GM23338 (cell line): ENCODE measurements around the gene APC. TPM values are rescaled to one million over a fixed set of nuclear protein-coding genes. Genes with fewer than 3 reads are reported as not detected.
"Not testable (repeated sequence)": the region's sequence is repeated elsewhere in the genome, so short reads cannot be mapped to it uniquely, and the experiment has no call there.

Source experiments
- ATAC-seq: fragments of 200-7000 bp; cut with Tn5 transposase; 3 replicates; pipeline ENCODE4 v1.9.1; 2020
- DNase-seq: peaks from one replicate; pipeline ENCODE4 v3.0.0-alpha.2; 2015; ENCODE audit warnings: low spot score
- H2AFZ ChIP-seq: fragments of 200-600 bp; sonication (generic); 2 replicates; pipeline ENCODE4 v1.8.0; 2016; ENCODE audit warnings: antibody characterized with exemption, mild to moderate bottlenecking, moderate library complexity
- H3F3A ChIP-seq: fragments of 200-600 bp; sonication (generic); replicated peaks from 2 replicates; pipeline ENCODE4 v1.8.0; 2017; ENCODE audit warnings: antibody characterized with exemption, mixed run types, low read depth
- H3K27ac ChIP-seq: fragments of 200-600 bp; sonication (generic); 2 replicates; pipeline ENCODE4 v1.6.1; 2016; ENCODE audit warnings: low read depth
- H3K27me3 ChIP-seq: fragments of 200-600 bp; sonication (generic); 2 replicates; pipeline ENCODE4 v1.8.0; 2016; ENCODE audit warnings: mild to moderate bottlenecking, mixed run types, moderate library complexity; ENCODE audit not compliant: insufficient read depth
- H3K36me3 ChIP-seq: fragments of 200-600 bp; sonication (generic); 2 replicates; pipeline ENCODE4 v1.8.0; 2016; ENCODE audit warnings: mild to moderate bottlenecking; ENCODE audit not compliant: insufficient read depth
- H3K4me1 ChIP-seq: fragments of 200-600 bp; sonication (generic); 2 replicates; pipeline ENCODE4 v1.8.0; 2016; ENCODE audit warnings: mild to moderate bottlenecking, moderate library complexity; ENCODE audit not compliant: insufficient read depth
- H3K4me2 ChIP-seq: fragments of 200-600 bp; sonication (generic); 2 replicates; pipeline ENCODE4 v1.7.1; 2017; ENCODE audit warnings: mixed run types
- H3K4me3 ChIP-seq: fragments of 200-600 bp; sonication (generic); 2 replicates; pipeline ENCODE4 v1.6.1; 2016; ENCODE audit warnings: mixed run types
- H3K79me2 ChIP-seq: fragments of 200-600 bp; sonication (generic); replicated peaks from 2 replicates; pipeline ENCODE4 v1.8.0; 2017; ENCODE audit warnings: mild to moderate bottlenecking; ENCODE audit not compliant: insufficient read depth
- H3K9me2 ChIP-seq: fragments of 200-600 bp; sonication (generic); 2 replicates; pipeline ENCODE4 v1.8.0; 2017; ENCODE audit not compliant: insufficient read depth
- H4K20me1 ChIP-seq: fragments of 200-600 bp; sonication (generic); replicated peaks from 2 replicates; pipeline ENCODE4 v1.8.0; 2017; ENCODE audit warnings: mild to moderate bottlenecking; ENCODE audit not compliant: insufficient read depth
- H3K27ac Mint-ChIP-seq: 2 replicates; pipeline ENCODE4 v1.8.0; 2020; ENCODE audit warnings: inconsistent platforms, mild to moderate bottlenecking, moderate library complexity, mixed read lengths
- H3K27me3 Mint-ChIP-seq: 3 replicates; pipeline ENCODE4 v1.8.0; 2022; ENCODE audit warnings: low read depth, mild to moderate bottlenecking, moderate library complexity, mixed read lengths, inconsistent platforms; ENCODE audit not compliant: insufficient read depth, poor library complexity
- H3K36me3 Mint-ChIP-seq: 3 replicates; pipeline ENCODE4 v1.8.0; 2021; ENCODE audit warnings: low read depth, mild to moderate bottlenecking, inconsistent platforms, moderate library complexity, mixed read lengths
- H3K4me1 Mint-ChIP-seq: 3 replicates; pipeline ENCODE4 v1.8.0; 2020; ENCODE audit warnings: mild to moderate bottlenecking, inconsistent platforms, mixed read lengths
- H3K4me3 Mint-ChIP-seq: 3 replicates; pipeline ENCODE4 v1.8.0; 2021; ENCODE audit warnings: moderate library complexity, mild to moderate bottlenecking, inconsistent platforms, mixed read lengths
- H3K9me3 Mint-ChIP-seq: 3 replicates; pipeline ENCODE4 v1.8.0; 2020; ENCODE audit warnings: moderate library complexity, mild to moderate bottlenecking, inconsistent platforms, mixed read lengths
- CREB1 ChIP-seq: fragments of 250-450 bp; sonication (Bioruptor Pico); IDR thresholded peaks from 2 replicates; pipeline ENCODE4 v1.5.0; 2020; ENCODE audit warnings: low read depth, mild to moderate bottlenecking, moderate library complexity
- EZH2 ChIP-seq: fragments of 200-600 bp; sonication (generic); IDR thresholded peaks from one replicate; pipeline ENCODE4 v1.8.0; 2017; ENCODE audit warnings: antibody characterized with exemption, mild to moderate bottlenecking, low read depth; ENCODE audit not compliant: unreplicated experiment
- EZH2phosphoT487 ChIP-seq: fragments of 200-600 bp; sonication (generic); IDR thresholded peaks from one replicate; pipeline ENCODE4 v1.8.1; 2018; ENCODE audit warnings: antibody characterized with exemption; ENCODE audit not compliant: unreplicated experiment
- JUNB ChIP-seq: IDR thresholded peaks from one replicate; pipeline ENCODE4 v1.6.1; 2016; ENCODE audit warnings: antibody characterized with exemption; ENCODE audit not compliant: unreplicated experiment
- NANOG ChIP-seq: IDR thresholded peaks from 2 replicates; pipeline ENCODE4 v1.6.1; 2016; ENCODE audit warnings: antibody characterized with exemption, borderline replicate concordance
- POLR2AphosphoS5 ChIP-seq: IDR thresholded peaks from 2 replicates; pipeline ENCODE4 v1.6.1; 2016; ENCODE audit warnings: antibody characterized with exemption, low read depth
- polyA plus RNA-seq: library from polyadenylated mRNA; unstranded; fragments of >200 nt; fragmentation: Nextera tagmentation; extraction: Ambion mirVana; gene quantifications from 2 replicates; pipeline ENCODE4 v1.2.1, GENCODE V29; 2016
- total RNA-seq: library from RNA; depleted of rRNA; stranded (reverse); fragments of >200 nt; shearing (Covaris generic); gene quantifications from 2 replicates; pipeline ENCODE4 v1.2.3, GENCODE V29; 2014
- TF ChIP-seq, protein P1 (sequence below): IDR thresholded peaks from 2 replicates; pipeline ENCODE4 v1.6.1; 2016; ENCODE audit warnings: antibody characterized with exemption
- TF ChIP-seq, protein P2 (sequence below): IDR thresholded peaks from one replicate; pipeline ENCODE4 v1.6.1; 2018; ENCODE audit warnings: antibody characterized with exemption; ENCODE audit not compliant: unreplicated experiment

Gene APC
- total and polyA plus RNA-seq, 2 experiments from 2014 or later, result 42.4 to 62.9 TPM

DNA sequence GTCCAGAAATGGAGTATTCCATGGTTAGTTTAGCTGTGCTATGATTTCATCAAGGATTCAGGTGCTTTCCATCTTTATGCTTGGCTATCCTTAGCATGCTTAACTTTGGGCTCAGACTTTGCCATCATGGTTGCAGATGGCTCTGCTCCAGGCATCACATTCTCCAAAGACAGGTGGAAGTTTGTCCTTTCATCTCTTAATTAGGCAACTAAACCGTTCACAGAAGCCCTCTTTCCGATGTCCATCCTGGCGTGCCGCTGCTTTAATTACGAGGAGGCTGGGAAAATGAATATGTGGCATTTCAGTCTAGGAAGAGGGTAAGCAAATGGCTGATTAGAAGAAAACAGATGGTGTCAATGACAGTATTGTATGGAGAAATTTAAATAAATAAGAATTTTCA, 24.5 kb upstream of the APC start:
- peaks cover 22% of the 10 kb centered on the region for H3K4me1 ChIP-seq
- H3K4me3 Mint-ChIP-seq, result no peak overlapping the region
- H2AFZ ChIP-seq, result no peak overlapping the region
- no peaks in the 10 kb centered on the region; the same call in 2 of the 3 replicates for H3K36me3 Mint-ChIP-seq
- H3K4me1 Mint-ChIP-seq, result peaks cover 36% of the 10 kb centered on the region
- no peaks in the 10 kb centered on the region for H3K27me3 ChIP-seq
- DNase-seq (no peak), ATAC-seq (no peak)
- TF ChIP-seq, protein P1, sequence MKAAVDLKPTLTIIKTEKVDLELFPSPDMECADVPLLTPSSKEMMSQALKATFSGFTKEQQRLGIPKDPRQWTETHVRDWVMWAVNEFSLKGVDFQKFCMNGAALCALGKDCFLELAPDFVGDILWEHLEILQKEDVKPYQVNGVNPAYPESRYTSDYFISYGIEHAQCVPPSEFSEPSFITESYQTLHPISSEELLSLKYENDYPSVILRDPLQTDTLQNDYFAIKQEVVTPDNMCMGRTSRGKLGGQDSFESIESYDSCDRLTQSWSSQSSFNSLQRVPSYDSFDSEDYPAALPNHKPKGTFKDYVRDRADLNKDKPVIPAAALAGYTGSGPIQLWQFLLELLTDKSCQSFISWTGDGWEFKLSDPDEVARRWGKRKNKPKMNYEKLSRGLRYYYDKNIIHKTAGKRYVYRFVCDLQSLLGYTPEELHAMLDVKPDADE, result no peak
- TF ChIP-seq, protein P2, sequence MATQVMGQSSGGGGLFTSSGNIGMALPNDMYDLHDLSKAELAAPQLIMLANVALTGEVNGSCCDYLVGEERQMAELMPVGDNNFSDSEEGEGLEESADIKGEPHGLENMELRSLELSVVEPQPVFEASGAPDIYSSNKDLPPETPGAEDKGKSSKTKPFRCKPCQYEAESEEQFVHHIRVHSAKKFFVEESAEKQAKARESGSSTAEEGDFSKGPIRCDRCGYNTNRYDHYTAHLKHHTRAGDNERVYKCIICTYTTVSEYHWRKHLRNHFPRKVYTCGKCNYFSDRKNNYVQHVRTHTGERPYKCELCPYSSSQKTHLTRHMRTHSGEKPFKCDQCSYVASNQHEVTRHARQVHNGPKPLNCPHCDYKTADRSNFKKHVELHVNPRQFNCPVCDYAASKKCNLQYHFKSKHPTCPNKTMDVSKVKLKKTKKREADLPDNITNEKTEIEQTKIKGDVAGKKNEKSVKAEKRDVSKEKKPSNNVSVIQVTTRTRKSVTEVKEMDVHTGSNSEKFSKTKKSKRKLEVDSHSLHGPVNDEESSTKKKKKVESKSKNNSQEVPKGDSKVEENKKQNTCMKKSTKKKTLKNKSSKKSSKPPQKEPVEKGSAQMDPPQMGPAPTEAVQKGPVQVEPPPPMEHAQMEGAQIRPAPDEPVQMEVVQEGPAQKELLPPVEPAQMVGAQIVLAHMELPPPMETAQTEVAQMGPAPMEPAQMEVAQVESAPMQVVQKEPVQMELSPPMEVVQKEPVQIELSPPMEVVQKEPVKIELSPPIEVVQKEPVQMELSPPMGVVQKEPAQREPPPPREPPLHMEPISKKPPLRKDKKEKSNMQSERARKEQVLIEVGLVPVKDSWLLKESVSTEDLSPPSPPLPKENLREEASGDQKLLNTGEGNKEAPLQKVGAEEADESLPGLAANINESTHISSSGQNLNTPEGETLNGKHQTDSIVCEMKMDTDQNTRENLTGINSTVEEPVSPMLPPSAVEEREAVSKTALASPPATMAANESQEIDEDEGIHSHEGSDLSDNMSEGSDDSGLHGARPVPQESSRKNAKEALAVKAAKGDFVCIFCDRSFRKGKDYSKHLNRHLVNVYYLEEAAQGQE, result no peak
- TF ChIP-seq EZH2phosphoT487 (no peak), POLR2AphosphoS5 (no peak), EZH2 (no peak), CREB1 (no peak), JUNB (no peak), NANOG (no peak)
- no peak overlapping the region for H3K27ac ChIP-seq
- H3K27ac Mint-ChIP-seq, result no peak overlapping the region
- no peaks in the 10 kb centered on the region for H3K9me3 Mint-ChIP-seq
- peaks cover 11% of the 10 kb centered on the region; the same call in 1 of the 2 replicates for H4K20me1 ChIP-seq
- peaks cover 100% of the 10 kb centered on the region for H3K79me2 ChIP-seq
- no peak overlapping the region for H3K4me3 ChIP-seq
- H3F3A ChIP-seq, result no peaks in the 10 kb centered on the region; the same call in 1 of the 2 replicates
- H3K36me3 ChIP-seq, result no peaks in the 10 kb centered on the region
- no peaks in the 10 kb centered on the region for H3K9me2 ChIP-seq
- no peak overlapping the region for H3K4me2 ChIP-seq
- no peaks in the 10 kb centered on the region for H3K27me3 Mint-ChIP-seq

DNA sequence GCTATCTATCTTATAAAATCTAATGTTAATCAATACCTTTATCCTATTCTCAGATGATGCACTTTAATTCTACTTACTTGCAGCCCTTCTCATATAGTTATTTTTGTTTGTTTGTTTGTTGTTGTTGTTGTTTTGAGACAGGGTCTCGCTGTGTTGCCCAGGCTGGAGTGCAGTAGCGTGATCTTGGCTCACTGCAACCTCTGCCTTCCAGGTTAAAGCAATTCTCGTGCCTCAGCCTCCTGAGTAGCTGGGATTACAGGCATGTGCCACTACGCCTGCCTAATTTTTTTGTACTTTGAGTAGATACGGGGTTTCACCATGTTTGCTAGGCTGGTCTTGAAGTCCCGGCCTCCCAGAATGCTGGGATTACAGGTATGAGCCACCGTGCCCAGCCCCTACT, 20.8 kb upstream of the APC start:
- H4K20me1 ChIP-seq, H3K27ac ChIP-seq, ATAC-seq, H3K4me2 ChIP-seq, H3F3A ChIP-seq, H3K36me3 ChIP-seq, DNase-seq, H3K9me3 Mint-ChIP-seq, H3K4me1 ChIP-seq, H3K36me3 Mint-ChIP-seq, H3K9me2 ChIP-seq, H3K27me3 ChIP-seq, H3K27ac Mint-ChIP-seq, H3K4me3 Mint-ChIP-seq, H3K27me3 Mint-ChIP-seq, H2AFZ ChIP-seq, H3K4me3 ChIP-seq: not testable (repeated sequence)
- peaks cover 100% of the 10 kb centered on the region for H3K79me2 ChIP-seq
- peaks cover 23% of the 10 kb centered on the region for H3K4me1 Mint-ChIP-seq
